NCI-H2107 treated with DMSO at 0.1 percent for 48 hours (cell line): ENCODE measurements around the gene TRIM24.
"Not testable (repeated sequence)": the region's sequence is repeated elsewhere in the genome, so short reads cannot be mapped to it uniquely, and the experiment has no call there.

Experiments
- DNase-seq: peaks from one replicate; lab custom pipeline; 2025; ENCODE audit not compliant: unreplicated experiment; lab: John Stamatoyannopoulos, UW

TRIM24 gene

GRCh38 chr7:138491612-138492386, 31.7 kb downstream of the TRIM24 start:
- DNase-seq = no peak

DNA sequence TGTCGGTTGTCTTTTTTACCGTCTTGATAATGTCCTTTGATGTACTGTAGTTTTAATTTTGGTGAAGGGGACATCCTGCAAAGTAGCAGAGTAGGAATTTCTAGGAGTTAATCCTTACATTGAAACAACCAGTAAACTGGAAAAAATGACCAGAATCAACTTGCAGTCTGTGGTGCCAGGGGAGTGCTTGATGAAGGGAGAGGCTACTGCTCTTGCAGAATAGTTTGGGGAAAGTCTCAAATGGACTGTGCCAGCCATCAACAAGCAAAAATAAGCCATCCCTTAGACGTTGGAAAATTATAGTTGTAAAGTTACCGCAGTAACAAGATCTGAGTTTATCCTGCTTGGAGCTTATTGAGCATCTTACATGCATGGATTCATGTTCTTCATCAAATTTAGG, 32.4 kb downstream of the TRIM24 start:
- no peak for DNase-seq

- DNase-seq = no peak
These were observed 33.5 kb downstream of the TRIM24 start for GRCh38 chr7:138493535-138493934.

GRCh38 chr7:138495485-138495884, 35.4 kb downstream of the TRIM24 start:
- DNase-seq = no peak

DNA sequence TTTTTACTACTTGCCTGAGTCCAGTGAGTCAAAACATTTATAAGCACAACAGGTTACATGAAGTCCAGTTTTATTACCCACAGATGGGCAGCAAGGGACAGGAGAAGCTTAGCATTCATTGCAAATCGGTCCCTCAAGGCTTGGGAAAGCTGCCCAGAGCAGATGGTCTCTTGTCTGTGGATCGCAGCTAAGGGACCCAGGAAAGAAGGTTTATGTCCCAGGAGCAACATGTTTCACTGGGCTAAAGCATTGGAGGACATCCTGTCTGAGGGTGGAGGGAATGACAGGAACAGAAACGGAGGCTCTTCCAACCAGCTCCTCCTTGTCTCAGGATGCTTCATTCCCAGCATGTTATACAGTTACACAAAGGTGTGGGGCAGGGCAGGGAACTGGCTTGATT, 39.3 kb downstream of the TRIM24 start:
- DNase-seq = no peak

DNA sequence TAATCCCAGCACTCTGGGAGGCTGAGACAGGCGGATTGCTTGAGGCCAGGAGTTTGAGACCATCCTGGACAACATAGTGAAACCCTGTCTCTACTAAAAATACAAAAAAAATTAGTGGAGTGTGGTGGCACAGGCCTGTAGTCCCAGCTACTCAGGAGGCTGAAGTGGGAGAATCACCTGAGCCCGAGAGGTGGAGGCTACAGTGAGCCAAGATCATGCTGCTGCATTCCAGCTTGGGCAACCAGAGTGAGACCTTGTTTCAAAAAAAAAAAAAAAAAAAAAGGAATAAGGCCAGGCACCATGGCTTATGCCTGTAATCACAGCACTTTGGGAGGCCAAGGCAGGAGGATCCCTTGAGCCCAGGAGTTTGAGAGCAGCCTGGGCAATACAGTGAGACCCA, 40.2 kb downstream of the TRIM24 start:
- DNase-seq = not testable (repeated sequence)

DNA sequence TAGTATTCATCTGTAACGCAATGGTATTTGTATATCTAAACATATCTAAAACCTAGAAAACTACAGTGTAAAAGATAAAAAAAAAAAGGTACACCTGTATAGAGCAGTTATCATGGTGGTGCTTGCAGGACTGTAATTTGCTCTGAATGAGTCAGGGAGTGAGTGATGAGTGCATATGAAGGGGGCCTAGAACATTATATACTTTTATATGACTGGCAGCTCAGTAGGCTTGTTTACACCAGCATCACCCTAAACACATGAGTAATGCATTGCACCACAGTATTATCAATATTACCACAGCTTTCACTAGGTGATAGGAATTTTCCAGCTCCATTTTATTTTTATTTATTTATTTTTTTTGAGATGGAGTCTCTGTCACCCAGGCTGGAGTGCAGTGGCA, 40.8 kb downstream of the TRIM24 start:
- no peak for DNase-seq

DNA sequence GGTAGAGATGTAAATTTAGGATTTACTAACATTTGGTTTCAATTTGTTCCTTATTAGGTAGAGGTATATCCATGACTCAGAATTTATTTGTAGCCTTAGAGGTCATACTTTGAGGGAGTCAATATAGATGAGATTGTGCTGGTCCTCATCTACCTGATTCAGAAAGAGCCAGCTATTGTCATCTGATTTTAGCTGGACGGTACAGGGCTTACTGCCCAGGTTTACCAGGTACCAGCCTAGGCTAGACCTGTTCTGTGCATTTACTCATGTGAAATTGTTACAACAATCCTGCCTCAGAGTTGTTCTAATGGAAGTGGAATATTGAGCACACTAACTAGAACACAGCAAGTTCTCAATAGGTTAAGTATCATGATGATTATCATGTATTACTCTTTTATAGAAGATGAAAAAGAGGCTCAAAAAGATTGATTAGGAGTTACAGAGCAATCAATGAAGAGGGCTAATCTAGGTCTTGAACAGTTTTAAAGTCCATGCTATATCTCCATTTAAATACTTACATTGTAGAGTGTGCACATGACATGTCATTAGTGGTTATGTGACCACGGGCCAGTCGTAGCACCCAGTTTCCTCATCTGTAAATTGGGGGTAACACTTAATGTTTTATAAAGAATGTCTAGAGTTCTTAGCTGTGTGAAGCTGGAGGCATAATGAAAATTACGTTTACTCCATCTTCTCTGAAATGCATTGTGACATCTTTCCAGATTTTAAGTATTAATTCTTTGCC, 42.1 kb downstream of the TRIM24 start:
- DNase-seq = no peak

- no peak for DNase-seq
These were observed 45.4 kb downstream of the TRIM24 start for GRCh38 chr7:138505361-138505873.

DNA sequence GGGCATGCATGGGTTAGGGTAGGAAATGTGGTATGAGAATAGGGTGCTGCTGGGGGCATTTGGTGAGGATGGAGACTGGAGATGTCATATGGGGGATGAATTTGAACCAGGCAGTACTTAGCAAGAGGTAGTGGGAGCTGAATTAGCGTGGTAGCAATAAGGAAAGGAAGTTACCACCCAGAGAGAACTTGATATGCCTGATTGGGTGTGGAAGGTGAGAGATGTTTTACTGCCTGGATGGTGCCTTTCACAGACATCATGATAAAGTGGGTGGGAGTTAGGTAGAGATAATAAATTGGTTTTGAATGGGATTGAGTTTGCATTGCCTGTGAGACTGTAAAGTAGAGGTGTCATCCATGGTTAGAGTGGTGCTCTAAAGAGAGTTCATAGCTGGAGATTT, 46.7 kb downstream of the TRIM24 start:
- DNase-seq = no peak

DNA sequence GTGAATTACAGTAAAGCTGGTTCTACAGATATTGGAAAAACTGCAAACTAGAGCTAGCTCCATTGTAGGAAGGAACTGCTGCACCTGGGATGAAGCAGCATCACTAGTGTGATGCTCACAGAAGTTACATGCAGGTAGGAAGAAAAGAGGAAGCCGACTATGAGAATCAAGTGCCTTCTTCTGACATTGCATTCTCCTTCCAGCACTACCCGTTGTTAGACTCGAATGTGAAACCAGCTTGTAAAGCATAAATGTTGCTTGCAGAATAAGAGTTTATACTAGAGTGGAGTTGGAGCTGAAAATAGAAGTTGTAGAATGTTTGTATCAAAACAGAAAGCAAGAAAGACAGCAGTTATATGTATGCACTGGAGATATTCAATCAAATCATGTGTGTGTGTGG, 49.9 kb downstream of the TRIM24 start:
- DNase-seq = no peak

- no peak for DNase-seq
These were observed 52.2 kb downstream of the TRIM24 start for GRCh38 chr7:138512092-138512858.

- no peak for DNase-seq
These were observed 52.8 kb downstream of the TRIM24 start for GRCh38 chr7:138512885-138513284.

GRCh38 chr7:138513344-138513871, 53.3 kb downstream of the TRIM24 start:
- no peak for DNase-seq

GRCh38 chr7:138514044-138514443, 54.0 kb downstream of the TRIM24 start:
- DNase-seq = no peak

GRCh38 chr7:138515001-138515528, 55.0 kb downstream of the TRIM24 start:
- DNase-seq = no peak

DNA sequence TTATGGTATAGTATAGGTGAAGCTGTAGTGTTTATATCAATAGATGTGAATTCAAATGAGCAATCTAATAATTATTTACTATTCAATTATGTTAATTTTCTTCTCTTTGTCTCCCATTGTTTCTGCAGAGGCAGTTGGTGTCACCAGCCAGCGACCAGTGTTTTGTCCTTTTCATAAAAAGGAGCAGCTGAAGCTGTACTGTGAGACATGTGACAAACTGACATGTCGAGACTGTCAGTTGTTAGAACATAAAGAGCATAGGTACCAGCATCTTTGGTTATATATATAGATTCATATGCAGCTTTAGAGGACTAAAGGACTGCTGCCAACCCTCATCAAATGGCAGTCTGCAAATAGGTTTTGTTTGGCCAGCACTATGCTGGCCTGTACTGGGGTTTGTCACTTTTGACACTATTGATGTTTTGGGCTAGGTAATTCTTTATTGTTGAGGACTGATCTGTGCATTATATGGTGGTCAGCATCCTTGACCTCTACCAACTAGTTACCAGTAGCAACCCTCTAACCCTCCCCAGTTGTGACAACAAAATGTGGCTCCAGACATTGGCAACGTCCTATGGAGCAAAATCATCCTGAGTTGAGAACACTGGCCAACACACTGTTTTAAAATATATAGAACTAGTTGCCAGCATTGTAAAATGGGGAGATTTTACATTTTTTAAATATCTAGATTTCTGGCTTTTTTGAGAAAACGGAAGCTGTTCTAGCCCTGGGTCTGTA, 59.2 kb downstream of the TRIM24 start:
- no peak for DNase-seq

DNA sequence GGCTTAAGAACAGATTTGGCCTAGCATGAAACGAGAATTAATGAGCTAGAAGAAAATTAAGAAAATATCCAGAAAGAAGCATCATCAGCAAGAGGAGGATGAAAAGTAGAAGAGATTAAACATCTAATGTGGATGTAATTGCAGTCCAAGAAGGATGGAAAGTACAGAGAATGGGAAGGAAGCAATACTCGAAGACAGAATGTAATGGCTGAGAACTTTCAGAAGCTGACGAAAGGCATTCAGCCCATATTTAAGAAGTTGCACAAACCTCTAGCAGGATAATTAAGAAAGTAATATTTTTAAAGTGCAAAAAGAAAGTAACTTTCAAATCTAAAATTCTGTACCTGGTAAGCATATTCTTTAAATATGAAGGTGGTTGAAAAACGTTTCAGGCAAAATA, 60.7 kb downstream of the TRIM24 start:
- DNase-seq = no peak

- no peak for DNase-seq
These were observed 61.9 kb downstream of the TRIM24 start for GRCh38 chr7:138521837-138522461.

DNA sequence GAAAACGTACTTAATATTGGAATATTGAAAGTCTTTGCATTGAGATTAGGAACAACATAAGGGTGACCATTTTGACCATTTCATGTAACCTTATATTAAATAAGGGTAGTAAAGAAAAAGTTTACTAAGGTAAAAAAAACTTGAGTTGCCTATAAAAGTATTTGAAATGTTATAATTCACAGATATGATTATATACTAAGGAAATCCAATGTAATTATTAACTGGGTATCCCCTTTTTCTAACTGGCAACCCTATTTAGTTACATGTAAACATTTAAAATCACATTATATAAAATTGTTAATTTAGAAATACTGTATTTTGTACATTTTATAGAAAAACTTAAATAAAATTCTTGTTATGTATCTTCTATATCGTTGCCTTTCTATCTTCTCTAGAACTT, 64.2 kb downstream of the TRIM24 start:
- no peak for DNase-seq
